NB4 (cell line): ENCODE measurements around the gene GPX2.

Source experiments
- CTCF ChIP-seq: IDR thresholded peaks from one replicate; pipeline ENCODE4 v1.5.1; 2012; ENCODE audit warnings: low read depth, low read length
- MAX ChIP-seq: IDR thresholded peaks from 2 replicates; pipeline ENCODE4 v1.6.1; 2011; ENCODE audit warnings: low read depth, low read length
- MYC ChIP-seq: IDR thresholded peaks from 2 replicates; pipeline ENCODE4 v1.6.1; 2011; ENCODE audit warnings: low read depth, low read length
- POLR2A ChIP-seq: IDR thresholded peaks from 2 replicates; pipeline ENCODE4 v1.6.1; 2011; ENCODE audit warnings: mild to moderate bottlenecking; ENCODE audit not compliant: insufficient read length; ENCODE audit errors: extremely low read depth

GRCh38 chr14:64910847-64911495 lies 31.6 kb downstream of the GPX2 start:
- TF ChIP-seq CTCF (peak; percentile 67), POLR2A (no peak), MAX (no peak), MYC (no peak)
